HepG2 (cell line): ENCODE results near the gene KIAA0930. TPM values are rescaled to one million over a fixed set of nuclear protein-coding genes. Genes with fewer than 3 reads are reported as not detected.

ENCODE experiments used
- ETV6 ChIP-seq: sonication (generic); formaldehyde crosslinking; conservative IDR thresholded peaks from 2 replicates; pipeline ENCODE4 v1.4.0; 2020; ENCODE audit warnings: missing genetic modification reagents
- FOXM1 ChIP-seq: sonication (generic); formaldehyde crosslinking; IDR thresholded peaks from 2 replicates; pipeline ENCODE4 v1.5.0; 2020; ENCODE audit warnings: missing genetic modification reagents
- HNF1A ChIP-seq, 2 experiments: sonication (generic) in 1 of 2; formaldehyde crosslinking in 1 of 2; IDR thresholded peaks; 2 replicates each; pipeline versions ENCODE4 v1.4.0 to v1.6.1; 2016 to 2020; ENCODE audit warnings: borderline replicate concordance in 1 of 2, low read depth in 1 of 2, mild to moderate bottlenecking in 1 of 2, missing genetic modification reagents in 1 of 2
- HNRNPL ChIP-seq: fragments of 200-400 bp; formaldehyde crosslinking; IDR thresholded peaks from 2 replicates; pipeline ENCODE4 v1.6.1; 2017; ENCODE audit warnings: mild to moderate bottlenecking, low read depth, low read length
- SP4 ChIP-seq: sonication (generic); formaldehyde crosslinking; IDR thresholded peaks from 2 replicates; pipeline ENCODE4 v1.8.1; 2023; ENCODE audit warnings: mild to moderate bottlenecking, missing genetic modification reagents
- SPEN ChIP-seq: sonication (generic); formaldehyde crosslinking; IDR thresholded peaks from 2 replicates; pipeline ENCODE4 v1.5.1; 2020; ENCODE audit warnings: low read depth, mild to moderate bottlenecking, missing genetic modification reagents
- ZC3H13 ChIP-seq: sonication (generic); formaldehyde crosslinking; IDR thresholded peaks from 2 replicates; pipeline ENCODE4 v1.8.1; 2023; ENCODE audit warnings: mild to moderate bottlenecking, missing genetic modification reagents, moderate library complexity
- polyA plus RNA-seq, 8 experiments: library from polyadenylated mRNA; depleted of rRNA in 3 of 8; stranded (reverse) in 7 of 8; unstranded in 1 of 8; fragments of >200 nt; fragmentation: Illumina TruSeq in 4 of 8; extraction: Trizol in 4 of 8; gene quantifications; 2 replicates each; pipeline versions ENCODE4 v1.2.1 to v1.2.3, GENCODE V29; 2011 to 2016; ENCODE audit warnings: low read depth in 4 of 8, missing spikeins in 1 of 8, mixed read lengths in 1 of 8; ENCODE audit not compliant: insufficient read depth in 1 of 8
- total RNA-seq, 5 experiments: library from RNA; depleted of rRNA; stranded (reverse); fragments of >200 nt; fragmentation: Illumina TruSeq; extraction: Trizol; gene quantifications; 2 replicates each; pipeline ENCODE4 v1.2.3, GENCODE V29; 2016; ENCODE audit warnings: low read depth in 1 of 5
- TF ChIP-seq, protein P1 (sequence below): sonication (generic); formaldehyde crosslinking; IDR thresholded peaks from 2 replicates; pipeline ENCODE4 v1.4.0; 2020; ENCODE audit warnings: missing genetic modification reagents

The KIAA0930 gene
- total and polyA plus RNA-seq, 2 of the 13 experiments (the other 11 are each of a cell fraction or from before 2014, with no cell fraction given): 27.0 to 38.2 TPM

DNA sequence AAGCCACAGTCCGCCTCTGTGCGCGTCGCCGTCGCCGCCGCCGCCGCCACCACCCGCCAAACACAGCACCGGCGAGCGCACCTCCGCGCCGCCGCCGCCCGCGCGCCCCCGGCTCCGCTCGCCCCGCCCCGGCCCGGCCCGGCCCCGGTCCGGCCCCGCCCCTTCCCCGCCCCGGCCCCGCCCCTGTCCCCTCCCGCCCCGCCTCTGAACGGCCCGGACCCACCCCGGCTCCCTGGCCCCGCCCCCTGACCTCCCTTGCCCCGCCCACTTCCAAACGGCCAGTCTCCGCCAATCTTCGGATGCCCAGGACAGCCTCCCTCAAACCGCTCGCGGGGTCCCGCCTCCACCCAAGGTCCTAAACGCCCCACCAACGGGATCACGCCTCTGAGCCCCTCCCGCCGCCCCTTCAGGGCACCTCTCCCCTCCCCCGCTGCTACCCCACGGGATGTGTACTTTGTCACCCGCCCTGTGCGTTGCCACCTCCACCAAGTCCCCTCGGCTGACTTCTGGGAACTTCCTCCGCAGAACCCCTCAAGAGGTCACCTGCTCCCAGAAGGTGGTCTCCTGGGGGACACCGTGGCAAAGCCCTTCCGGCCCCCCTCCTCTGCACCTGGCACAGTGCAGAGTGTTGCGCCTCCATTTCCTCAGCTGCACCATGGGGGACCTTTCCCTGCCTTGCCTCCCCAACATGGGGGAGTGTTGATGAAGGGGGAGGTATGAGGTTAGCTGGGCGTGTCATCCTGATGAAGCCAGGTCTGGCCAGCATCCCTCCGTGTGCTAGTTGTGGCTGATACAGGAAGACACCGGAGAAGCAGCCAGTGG, at the start of gene KIAA0930 (continued):
- no peak for TF ChIP-seq HNF1A (IDR thresholded peaks at IDR 0.05; ENCODE audit: low read depth)
- TF ChIP-seq HNF1A (CRISPR knock-in tag; IDR thresholded peaks at IDR 0.05; ENCODE audit: borderline replicate concordance): 0 out of 2 replicates have a peak, but pooled peaks have one; percentile 20
- TF ChIP-seq ZC3H13 (CRISPR knock-in tag): no peak
- 0 out of 2 replicates have a peak, but pooled peaks have one; percentile 26 for TF ChIP-seq SPEN (CRISPR knock-in tag)
- TF ChIP-seq HNRNPL: peak; percentile 57; the same call in 1 of the 2 replicates
- no peak for TF ChIP-seq FOXM1
- TF ChIP-seq ETV6: no peak
- TF ChIP-seq, protein P1, sequence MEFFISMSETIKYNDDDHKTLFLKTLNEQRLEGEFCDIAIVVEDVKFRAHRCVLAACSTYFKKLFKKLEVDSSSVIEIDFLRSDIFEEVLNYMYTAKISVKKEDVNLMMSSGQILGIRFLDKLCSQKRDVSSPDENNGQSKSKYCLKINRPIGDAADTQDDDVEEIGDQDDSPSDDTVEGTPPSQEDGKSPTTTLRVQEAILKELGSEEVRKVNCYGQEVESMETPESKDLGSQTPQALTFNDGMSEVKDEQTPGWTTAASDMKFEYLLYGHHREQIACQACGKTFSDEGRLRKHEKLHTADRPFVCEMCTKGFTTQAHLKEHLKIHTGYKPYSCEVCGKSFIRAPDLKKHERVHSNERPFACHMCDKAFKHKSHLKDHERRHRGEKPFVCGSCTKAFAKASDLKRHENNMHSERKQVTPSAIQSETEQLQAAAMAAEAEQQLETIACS (CRISPR knock-in tag): peak; percentile 56; the same call in 1 of the 2 replicates
- TF ChIP-seq SP4 (CRISPR knock-in tag): peak; percentile 20; the same call in 1 of the 2 replicates
